T-helper 1 cell (primary cell): Measurements from ENCODE around the gene LRRC26.
A peak's percentile ranks its signal among the peaks of the same experiment; 100 is the strongest.

Experiments
- DNase-seq, 5 donors: peaks; one replicate each; pipeline ENCODE4 v3.0.0-alpha.2; 2012 to 2020

Gene LRRC26

GRCh38 chr9:137199411-137200121, 29.7 kb upstream of the LRRC26 start:
- DNase-seq, result no peak

GRCh38 chr9:137198902-137199283, 29.0 kb upstream of the LRRC26 start:
- no peak for DNase-seq

- DNase-seq, result no peak
These were observed 28.4 kb upstream of the LRRC26 start for GRCh38 chr9:137198051-137198901.

GRCh38 chr9:137195525-137196220, 25.8 kb upstream of the LRRC26 start:
- DNase-seq, result no peak

- no peak for DNase-seq
These were observed 25.1 kb upstream of the LRRC26 start for GRCh38 chr9:137194909-137195308.

- no peak for DNase-seq
These were observed 24.5 kb upstream of the LRRC26 start for GRCh38 chr9:137194388-137194787.

GRCh38 chr9:137193771-137194170, 23.9 kb upstream of the LRRC26 start:
- no peak for DNase-seq

- DNase-seq, result no peak
These were observed 23.0 kb upstream of the LRRC26 start for GRCh38 chr9:137192859-137193258.

GRCh38 chr9:137192448-137192780, 22.6 kb upstream of the LRRC26 start:
- no peak for DNase-seq

- no peak for DNase-seq
These were observed 22.0 kb upstream of the LRRC26 start for GRCh38 chr9:137191691-137192447.

GRCh38 chr9:137191245-137191644, 21.4 kb upstream of the LRRC26 start:
- DNase-seq, result no peak

- no peak for DNase-seq
These were observed 20.5 kb upstream of the LRRC26 start for GRCh38 chr9:137190315-137190856.

GRCh38 chr9:137189297-137190295, 19.7 kb upstream of the LRRC26 start:
- DNase-seq, result no peak

- peak; percentile 81 to 94 (median 88) for DNase-seq
These were observed 18.8 kb upstream of the LRRC26 start, which contains the start of the genes ANAPC2 and SSNA1 for GRCh38 chr9:137188490-137189296. Gene ANAPC2, minus strand, starts transcription at chr9:137188560. Its CDS starts 28 bp downstream, at chr9:137188532. Gene SSNA1, plus strand, starts transcription at chr9:137188676. Its CDS starts 51 bp downstream, at chr9:137188727.

GRCh38 chr9:137188086-137188489, 18.2 kb upstream of the LRRC26 start:
- no peak for DNase-seq

GRCh38 chr9:137187386-137187785, 17.5 kb upstream of the LRRC26 start:
- DNase-seq, result no peak

GRCh38 chr9:137186385-137186784, 16.5 kb upstream of the LRRC26 start:
- no peak for DNase-seq

GRCh38 chr9:137185921-137186320, 16.1 kb upstream of the LRRC26 start:
- no peak for DNase-seq

GRCh38 chr9:137184881-137185660, 15.2 kb upstream of the LRRC26 start:
- DNase-seq, result no peak
